ENCODE results near the gene TARBP2. TPM values are rescaled to one million over a fixed set of nuclear protein-coding genes. Genes with fewer than 3 reads are reported as not detected.

The TARBP2 gene
- total and polyA plus RNA-seq, 8 donors: 11.7 to 50.1 (median 17.1) TPM

GRCh38 chr12:53516758-53517455, 15.8 kb downstream of the TARBP2 start:
- no peaks in the 10 kb centered on the region for H3K4me1 ChIP-seq
- 86 to 87% methylated on average over 13 of the region's 13 CpGs for WGBS, 2 donors
- intact Hi-C loops (cut with DNase I): no loop called here
- ATAC-seq: no peak
- peaks cover 8 to 59% (median 22%) of the 10 kb centered on the region in 3 donors for H3K36me3 ChIP-seq
- H3K27ac ChIP-seq: no peak overlapping the region
- no peaks in the 10 kb centered on the region for H3K27me3 ChIP-seq
- no peak for TF ChIP-seq CTCF (IDR thresholded peaks at IDR 0.05)
- no peak for DNase-seq
- no peak overlapping the region for H3K4me3 ChIP-seq
- H3K9me3 ChIP-seq: no peaks in the 10 kb centered on the region
- FAIRE-seq: no peak

GRCh38 chr12:53518381-53518780, 17.3 kb downstream of the TARBP2 start:
- no peaks in the 10 kb centered on the region for H3K4me1 ChIP-seq
- WGBS, 2 donors: 78 to 80% methylated on average over 5 of the region's 5 CpGs
- H3K27ac ChIP-seq: no peak overlapping the region
- H3K27me3 ChIP-seq: no peaks in the 10 kb centered on the region
- DNase-seq (no peak), FAIRE-seq (no peak), ATAC-seq (no peak)
- TF ChIP-seq CTCF (IDR thresholded peaks at IDR 0.05): no peak
- no peak overlapping the region for H3K4me3 ChIP-seq
- intact Hi-C loops (cut with DNase I): no loop called here
- no peaks in the 10 kb centered on the region for H3K9me3 ChIP-seq
- H3K36me3 ChIP-seq: peaks cover 7 to 73% (median 22%) of the 10 kb centered on the region in 3 donors

- 89 to 94% methylated on average over 3 of the region's 3 CpGs for WGBS, 2 donors
- no peak for TF ChIP-seq CTCF (IDR thresholded peaks at IDR 0.05)
- FAIRE-seq: no peak
- no peak for DNase-seq
- Histone ChIP-seq H3K27me3 (no peaks in the 10 kb centered on the region), H3K27ac (no peak overlapping the region), H3K4me3 (no peak overlapping the region), H3K9me3 (no peaks in the 10 kb centered on the region), H3K36me3 (peaks cover 3 to 52% (median 18%) of the 10 kb centered on the region in 3 donors), H3K4me1 (no peaks in the 10 kb centered on the region)
- no peak for ATAC-seq
- intact Hi-C loops (cut with DNase I): no loop called here
Observed at GRCh38 chr12:53523131-53523530, 22.0 kb downstream of the TARBP2 start.

- H3K9me3 ChIP-seq: no peaks in the 10 kb centered on the region
- no peaks in the 10 kb centered on the region for H3K4me1 ChIP-seq
- no peak overlapping the region for H3K27ac ChIP-seq
- DNase-seq (no peak), FAIRE-seq (no peak), ATAC-seq (no peak)
- intact Hi-C loops (cut with DNase I): no loop called here
- peaks cover 3 to 57% (median 18%) of the 10 kb centered on the region in 3 donors for H3K36me3 ChIP-seq
- WGBS, 2 donors: 95 to 97% methylated on average over 13 of the region's 13 CpGs
- no peak overlapping the region for H3K4me3 ChIP-seq
- no peak for TF ChIP-seq CTCF (IDR thresholded peaks at IDR 0.05)
- no peaks in the 10 kb centered on the region for H3K27me3 ChIP-seq
Observed at GRCh38 chr12:53524476-53524875, 23.4 kb downstream of the TARBP2 start.

GRCh38 chr12:53530061-53530460, 29.0 kb downstream of the TARBP2 start:
- WGBS, 2 donors: 82 to 93% methylated on average over 2 of the region's 2 CpGs
- TF ChIP-seq CTCF (IDR thresholded peaks at IDR 0.05): no peak
- Histone ChIP-seq H3K4me3 (no peak overlapping the region), H3K4me1 (peaks cover 0 to 2% (median 0%) of the 10 kb centered on the region in 3 donors), H3K27me3 (no peaks in the 10 kb centered on the region), H3K27ac (no peak overlapping the region), H3K9me3 (no peaks in the 10 kb centered on the region), H3K36me3 (peaks cover 3 to 57% (median 14%) of the 10 kb centered on the region in 3 donors)
- DNase-seq (no peak), FAIRE-seq (no peak), ATAC-seq (no peak)
- intact Hi-C loops (cut with DNase I): no loop called here
